Renal cortex interstitium (tissue), 15 donors: ENCODE measurements around the gene GRID2IP. TPM values are rescaled to one million over a fixed set of nuclear protein-coding genes. Genes with fewer than 3 reads are reported as not detected.
"Not testable (repeated sequence)": the region's sequence is repeated elsewhere in the genome, so short reads cannot be mapped to it uniquely, and the experiment has no call there.

Experiments used
- DNase-seq, 11 donors: peaks; one replicate each; pipeline ENCODE4 v3.0.0-alpha.2; 2013; ENCODE audit warnings: low read depth in 9 of 11, low spot score in 4 of 11; ENCODE audit errors: extremely low read depth in 1 of 11
- long read RNA-seq, 16 experiments: transcript quantifications; one replicate each; lab custom pipeline, GENCODE V29; 2026
- polyA plus RNA-seq, 3 donors: library from polyadenylated mRNA; unstranded; fragments of 120-200 nt; gene quantifications; one replicate each; pipeline ENCODE4 v1.2.1, GENCODE V29; 2013; ENCODE audit not compliant: insufficient read length in 3 of 3

GRID2IP gene
- polyA plus RNA-seq: 1 to 10 TPM in 1 of 3 donors, under 1 TPM in 2; 0.42 to 1.1 (median 0.72) TPM
- long read RNA-seq, donor 1: 0 reads
- long read RNA-seq, donor 2: 0 reads
- long read RNA-seq, donor 3: 0 reads
- long read RNA-seq, donor 4: 0 reads
- long read RNA-seq, donor 5: 0 reads
- long read RNA-seq, donor 6: 0 reads
- long read RNA-seq, donor 7: 0 reads
- long read RNA-seq, donor 8: 0 reads
- long read RNA-seq, donor 9: 0 reads
- long read RNA-seq, donor 10: 0 reads
- long read RNA-seq, donor 11: 0 reads
- long read RNA-seq, donor 12: 0 reads
- long read RNA-seq, donor 13: 0 reads
- long read RNA-seq, donor 14: 0 reads
- long read RNA-seq, donor 15: 0 reads
- long read RNA-seq, donor 16: 0 reads

DNA sequence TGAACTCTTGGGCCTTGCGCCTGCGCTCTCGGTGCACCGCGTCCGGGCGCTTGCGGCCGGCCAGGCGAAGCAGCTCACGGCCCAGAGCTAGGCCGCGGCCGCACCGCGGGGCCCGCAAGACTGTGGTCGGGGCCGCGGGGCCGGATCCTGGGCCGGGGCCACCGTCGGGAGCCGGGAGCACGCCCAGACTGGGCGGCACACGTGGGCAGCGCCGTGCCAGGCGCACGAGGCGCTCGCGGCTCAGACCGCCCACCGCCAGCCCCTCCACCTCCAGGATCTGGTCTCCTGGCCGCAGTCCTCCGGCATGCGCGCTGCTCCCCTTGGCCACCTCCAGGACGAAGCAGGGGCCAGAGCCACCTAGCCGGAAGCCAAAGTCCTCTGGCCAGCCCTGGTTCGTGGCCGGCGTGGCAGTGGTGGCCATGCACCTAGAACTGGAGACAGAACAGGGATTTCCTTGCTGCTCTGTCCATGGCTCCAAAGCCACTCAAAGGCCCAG, at the start of gene GRID2IP:
Gene GRID2IP, minus strand, starts transcription at position 446 of the 496 bp plus-strand sequence. Its CDS starts 25 bp downstream, at position 421.
- DNase-seq: no peak

DNA sequence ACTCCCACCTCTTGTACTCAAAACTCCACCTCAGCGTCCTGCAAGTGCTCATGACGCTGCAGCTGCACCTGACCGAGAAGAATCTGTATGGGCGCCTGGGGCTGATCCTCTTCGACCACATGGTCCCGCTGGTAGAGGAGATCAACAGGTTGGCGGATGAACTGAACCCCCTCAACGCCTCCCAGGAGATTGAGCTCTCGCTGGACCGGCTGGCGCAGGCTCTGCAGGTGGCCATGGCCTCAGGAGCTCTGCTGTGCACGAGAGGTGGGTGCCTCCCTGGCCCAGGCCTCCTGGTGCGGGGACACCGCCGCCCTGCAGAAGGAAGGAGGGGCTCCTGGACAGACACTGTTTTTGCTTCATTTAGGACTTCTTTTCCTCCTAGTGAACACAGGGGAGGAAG, 48.8 kb upstream of the GRID2IP start:
- no peak for DNase-seq

- DNase-seq: peak in 1 of 11 donors; percentile 25
Observed at GRCh38 chr7:6590645-6591110, 39.4 kb upstream of the GRID2IP start.

GRCh38 chr7:6589829-6590644, 38.8 kb upstream of the GRID2IP start, which contains the start of gene INTS15:
Gene INTS15 (plus strand): TSS chr7:6590021. CDS start chr7:6590284, 263 bp downstream.
- DNase-seq: peak; percentile 66 to 85 (median 79)

DNA sequence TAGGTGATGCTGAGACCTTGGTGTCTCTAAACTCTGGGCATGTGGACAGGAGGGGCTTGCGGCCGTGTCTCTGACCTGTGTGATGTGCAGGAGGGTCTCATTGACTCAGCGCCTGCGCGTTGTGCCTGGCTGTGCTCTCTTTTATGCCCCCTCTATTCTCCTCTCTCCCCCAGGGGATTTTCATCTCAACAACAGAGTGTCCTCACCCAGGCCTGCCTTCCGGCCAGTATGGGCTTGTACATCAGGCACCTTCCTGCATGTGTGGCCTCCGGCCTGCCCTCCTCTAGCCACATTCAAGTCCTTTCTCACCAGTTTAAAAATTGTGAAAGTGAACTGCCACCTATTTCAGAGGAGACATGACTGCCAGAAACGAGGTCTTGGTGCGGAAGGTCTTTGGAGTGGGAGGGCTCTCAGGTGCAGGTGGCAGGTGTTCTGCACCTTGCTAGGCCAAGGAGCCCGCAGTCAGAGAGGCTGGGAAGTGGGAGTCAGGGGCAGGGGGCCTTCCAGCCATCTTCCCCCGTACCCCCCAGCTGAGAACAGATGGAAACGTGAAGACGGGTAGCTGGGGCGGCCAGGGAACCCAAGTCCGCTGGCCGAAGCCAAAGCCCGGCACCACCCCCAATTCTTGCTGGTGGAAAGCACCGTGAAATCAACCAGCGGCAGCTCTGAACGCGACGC, 38.0 kb upstream of the GRID2IP start:
- DNase-seq: no peak

GRCh38 chr7:6588566-6588965, 37.3 kb upstream of the GRID2IP start:
- no peak for DNase-seq

- not testable (repeated sequence) for DNase-seq
Observed at GRCh38 chr7:6585746-6586432, 34.6 kb upstream of the GRID2IP start.

DNA sequence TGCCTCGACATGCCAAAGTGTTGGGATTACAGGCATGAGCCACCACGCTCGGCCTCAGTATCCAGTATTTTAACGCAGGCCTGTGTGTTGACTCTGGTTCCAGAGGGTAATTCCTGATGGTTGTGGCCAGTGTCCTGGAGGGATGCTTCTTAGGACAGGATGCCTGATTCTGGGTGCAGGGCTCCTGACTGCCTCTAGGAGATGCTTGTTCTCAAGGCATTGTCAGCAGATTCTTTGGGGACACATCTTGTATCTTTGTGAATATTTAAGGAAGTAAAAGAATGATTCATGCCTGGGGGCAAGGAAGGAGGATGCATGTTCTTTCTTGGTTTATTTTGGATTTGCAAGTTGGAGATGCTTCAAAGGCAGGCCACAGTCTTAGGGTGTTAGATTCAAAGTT, 28.2 kb upstream of the GRID2IP start:
- DNase-seq: no peak

- DNase-seq: no peak
Observed at GRCh38 chr7:6578114-6579084, 27.1 kb upstream of the GRID2IP start.

GRCh38 chr7:6577369-6578113, 26.3 kb upstream of the GRID2IP start, which contains the start of gene ZDHHC4:
Gene ZDHHC4 (plus strand): TSS chr7:6577454. CDS start chr7:6580562, 3,108 bp downstream.
- peak; percentile 72 to 88 (median 84) for DNase-seq

DNA sequence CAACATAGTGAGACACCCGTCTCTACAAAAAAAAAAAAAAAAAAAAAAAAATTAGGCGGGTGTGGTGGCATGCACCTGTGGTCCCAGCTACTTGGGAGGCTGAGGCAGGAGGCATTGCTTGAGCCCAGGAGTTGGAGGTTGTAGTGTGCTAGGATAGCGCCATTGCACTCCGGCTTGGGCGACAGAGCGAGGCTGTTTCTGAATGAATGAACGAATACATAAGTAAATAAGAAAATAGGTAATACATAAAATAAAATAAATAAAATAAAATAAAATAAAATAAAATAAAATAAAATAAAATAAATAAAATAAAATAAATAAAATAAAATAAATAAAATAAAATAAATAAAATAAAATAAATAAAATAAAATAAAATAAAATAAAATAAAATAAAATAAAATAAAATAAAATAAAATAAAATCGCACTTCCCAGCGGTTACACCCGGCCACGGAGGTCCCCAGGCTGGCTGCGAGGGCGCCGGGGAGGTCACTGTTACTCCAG, 25.7 kb upstream of the GRID2IP start:
- DNase-seq: not testable (repeated sequence)

- DNase-seq: no peak
Observed at GRCh38 chr7:6576024-6576866, 25.0 kb upstream of the GRID2IP start.

DNA sequence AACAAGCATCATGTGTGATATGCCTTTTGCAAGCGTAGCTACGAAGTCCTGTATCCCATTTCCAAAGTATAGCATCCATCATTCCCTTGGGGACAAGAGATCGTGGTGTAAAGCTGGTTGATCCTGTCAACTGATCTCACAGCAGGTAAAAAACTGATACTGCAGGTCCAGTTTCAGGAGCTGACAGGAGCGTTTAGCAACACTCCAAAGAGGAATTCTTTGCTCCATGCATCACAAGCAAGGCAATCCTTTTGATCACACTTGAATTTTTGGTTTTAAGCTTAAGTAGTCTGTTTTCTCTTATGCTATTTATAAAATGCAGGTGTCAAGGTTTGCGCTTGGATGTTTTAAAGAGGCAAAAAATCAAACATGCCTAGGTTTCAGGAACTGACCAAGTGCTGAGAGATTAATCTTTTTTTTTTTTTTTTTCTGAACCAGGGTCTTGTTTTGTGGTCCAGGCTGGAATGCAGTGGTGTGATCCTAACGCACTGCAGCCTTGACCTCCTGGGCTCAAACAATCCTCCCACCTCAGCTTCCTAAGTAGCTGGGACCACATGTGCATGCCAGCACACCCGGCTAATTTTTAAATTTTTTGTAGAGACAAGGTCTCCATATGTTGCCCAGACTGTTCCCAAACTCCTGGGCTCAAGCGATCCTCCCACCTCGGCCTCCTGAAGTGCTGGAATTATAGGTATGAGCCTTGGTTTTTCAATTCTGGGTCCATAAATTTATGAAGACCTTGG, 24.2 kb upstream of the GRID2IP start:
- no peak for DNase-seq

DNA sequence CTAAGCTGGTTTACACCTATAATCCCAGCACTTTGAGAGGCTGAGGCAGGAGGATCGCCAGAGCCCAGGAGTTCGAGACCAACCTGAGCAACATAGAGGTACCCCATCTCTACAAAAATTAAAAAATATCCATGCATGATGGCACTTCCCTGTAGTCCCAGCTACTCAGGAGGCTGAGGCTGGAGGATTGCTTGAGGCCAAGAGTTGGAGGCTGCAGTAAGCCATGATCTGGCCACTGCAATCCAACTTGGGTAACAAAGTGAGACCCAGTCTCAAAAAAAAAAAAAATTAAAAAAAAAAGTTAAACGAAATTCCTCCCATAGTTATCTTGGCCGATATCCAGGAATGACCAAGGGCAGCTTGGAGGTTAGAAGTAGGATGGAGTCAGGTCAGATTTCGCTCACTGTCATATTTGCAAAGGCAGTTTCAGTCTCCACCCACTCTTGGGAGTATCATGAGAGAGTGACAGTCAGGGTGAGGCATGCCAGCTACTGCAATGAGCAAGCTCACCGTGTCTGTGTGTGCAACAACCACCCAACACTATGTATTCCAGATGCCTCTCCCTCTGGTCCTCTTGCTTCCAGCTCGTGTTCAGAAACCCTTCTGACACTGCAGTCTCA, 20.0 kb upstream of the GRID2IP start:
- no peak for DNase-seq

GRCh38 chr7:6567886-6568285, 16.6 kb upstream of the GRID2IP start:
- no peak for DNase-seq
